SK-MEL-5 (cell line): ENCODE measurements around the gene PRKRA. TPM values are rescaled to one million over a fixed set of nuclear protein-coding genes. Genes with fewer than 3 reads are reported as not detected.

ENCODE experiments used
- DNase-seq: peaks from one replicate; pipeline ENCODE4 v3.0.0-alpha.2; 2016; ENCODE audit warnings: low read depth, low spot score
- in situ Hi-C: cut with HindIII; loops from 2 replicates; pipeline ENCODE4 v1.10.0; 2016; ENCODE audit warnings: low sequenced_read_pairs, high pct_unique_total_duplicates, low pct_unique_long_range_greater_than_20kb
- polyA plus RNA-seq, 2 experiments: library from polyadenylated mRNA; depleted of rRNA; stranded (reverse); fragments of >200 nt; gene quantifications; 2 replicates each; pipeline ENCODE4 v1.2.3, GENCODE V29; 2015
- total RNA-seq: library from RNA; depleted of rRNA; stranded (reverse); fragments of >200 nt; shearing (Covaris generic); gene quantifications from 2 replicates; pipeline ENCODE4 v1.2.3, GENCODE V29; 2014; rRNA removed

The PRKRA gene
- 32.3 and 39.4 TPM in 2 replicates for total RNA-seq
- 27.1 and 31.9 TPM in 2 replicates for polyA plus RNA-seq (2015; cell fraction: cytosol; rRNA removed)
- polyA plus RNA-seq (2015; cell fraction: nucleus; rRNA removed), result 65.8 and 71.6 TPM in 2 replicates

DNA sequence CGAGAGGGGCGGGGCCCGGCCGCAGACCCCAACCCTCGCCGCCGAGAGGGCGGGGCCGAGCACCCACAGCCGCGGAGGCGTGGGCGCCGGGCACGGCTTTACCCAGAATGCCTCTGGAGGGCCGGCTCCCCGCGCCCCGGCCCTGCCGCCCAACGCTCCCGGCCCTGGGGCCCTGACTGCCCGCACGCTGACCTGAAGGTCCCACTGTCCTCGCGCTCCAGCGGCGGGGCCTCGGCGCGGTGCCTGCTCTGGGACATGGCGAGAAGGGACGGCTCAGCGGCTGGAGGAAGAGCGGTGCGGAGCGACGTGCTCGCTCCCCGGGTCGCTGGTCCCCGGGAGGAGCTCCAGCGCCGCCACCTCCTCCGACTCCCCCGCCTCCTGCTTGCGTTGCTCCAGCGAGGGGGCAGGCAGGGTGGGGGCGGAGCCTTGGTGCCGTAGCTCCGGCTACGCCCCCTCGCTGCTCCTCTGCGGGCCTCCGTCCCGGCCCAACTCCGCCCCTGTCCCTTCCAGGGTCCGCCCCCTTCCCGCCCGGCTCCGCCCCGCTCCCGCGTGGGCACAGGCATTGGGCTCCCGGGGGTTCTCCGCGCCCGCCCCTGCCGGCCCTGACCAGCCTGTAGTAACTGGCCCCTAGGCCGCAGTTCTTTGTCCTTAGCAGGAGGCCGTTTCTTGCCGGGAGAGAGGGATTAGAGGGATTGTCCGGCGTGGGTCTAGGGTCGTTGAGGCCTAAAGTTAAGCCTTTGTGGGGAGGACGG lies at the start of gene PRKRA, which contains the start of gene PJVK:
Gene PRKRA (minus strand): TSS at position 402 of the 752 bp plus-strand sequence. CDS start 145 bp downstream, at position 257.
Gene PJVK (plus strand): TSS at position 605 of the 752 bp plus-strand sequence. CDS start 2,032 bp downstream, outside the sequence.
- in situ Hi-C loops, result no loop called here
- DNase-seq, result peak; percentile 93

DNA sequence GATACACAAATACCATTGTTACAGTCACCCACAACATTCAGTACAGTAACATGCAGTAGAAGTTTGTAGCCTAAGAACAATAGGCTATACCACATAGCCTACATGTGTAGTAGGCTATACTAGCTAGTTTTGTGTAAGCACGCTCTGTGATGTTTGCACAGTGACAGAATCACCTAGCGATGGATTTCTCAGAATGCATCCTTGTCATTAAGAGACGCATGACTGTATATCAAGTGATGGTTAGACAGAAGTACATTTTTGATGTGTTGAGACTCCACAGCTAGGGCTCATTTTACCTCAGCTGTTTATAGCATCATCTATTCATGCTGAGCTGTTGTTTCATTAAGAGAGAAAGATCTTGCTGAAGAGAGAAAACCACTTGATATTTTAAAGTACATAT lies 48.7 kb upstream of the PRKRA start:
- in situ Hi-C loops, result no loop called here
- DNase-seq, result no peak

DNA sequence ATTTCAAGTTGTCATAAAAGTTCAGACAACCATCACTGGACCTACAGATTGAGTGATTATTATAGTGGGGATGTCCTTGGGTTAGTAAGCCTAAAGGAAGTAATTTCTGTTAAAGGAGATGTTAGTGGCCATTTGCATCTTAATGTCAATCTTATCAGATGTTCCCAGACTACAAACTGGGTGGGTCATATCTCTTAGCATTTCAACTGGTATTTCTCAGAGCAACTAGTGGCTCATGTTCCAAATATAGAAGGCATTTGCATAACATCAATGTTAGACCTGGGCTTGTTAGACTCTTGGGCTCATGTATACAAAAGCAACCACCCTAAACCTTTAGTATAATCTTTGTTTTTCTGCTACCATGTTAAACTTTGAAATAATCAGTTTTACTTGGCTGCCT lies 47.2 kb upstream of the PRKRA start:
- in situ Hi-C loops, result no loop called here
- no peak for DNase-seq

DNA sequence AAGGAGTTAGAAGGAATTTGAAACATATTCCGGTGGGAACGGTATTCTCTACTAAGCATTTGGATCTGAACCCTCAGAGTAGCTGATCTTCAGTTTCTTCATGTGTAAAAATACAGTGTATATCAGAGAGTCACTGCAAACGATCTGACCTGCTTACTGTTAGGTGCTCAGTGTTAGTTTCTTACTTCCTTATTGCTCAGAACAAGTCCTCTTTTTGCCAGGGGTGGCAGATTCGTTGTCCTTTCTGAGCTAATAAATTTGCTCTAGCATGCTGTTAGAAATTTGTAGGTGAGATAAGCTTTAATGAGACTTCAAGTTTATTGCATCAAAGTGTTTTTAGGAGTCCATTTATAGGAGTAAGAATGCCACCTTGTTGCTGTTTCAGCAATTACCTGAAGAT lies 45.1 kb upstream of the PRKRA start:
- no peak for DNase-seq
- in situ Hi-C loops, result no loop called here

DNA sequence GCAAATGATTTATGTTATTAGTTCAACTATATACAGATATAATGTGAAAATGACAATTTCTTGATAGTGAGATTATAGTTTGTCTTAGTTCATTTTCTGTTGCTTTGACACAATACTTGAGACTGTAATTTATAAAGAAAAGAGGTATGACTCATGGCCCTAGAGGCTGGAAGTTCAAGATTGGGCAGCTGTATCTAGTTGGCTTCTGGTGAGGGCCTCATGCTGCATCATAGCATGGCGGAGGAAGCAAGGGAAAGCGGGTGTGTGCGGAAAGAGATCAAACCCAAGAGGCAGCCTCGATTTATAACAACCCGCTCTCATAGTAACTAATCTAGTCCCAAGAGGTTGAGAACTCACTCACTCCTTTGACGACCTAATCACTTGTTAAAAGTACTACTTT lies 40.6 kb upstream of the PRKRA start:
- in situ Hi-C loops, result no loop called here
- no peak for DNase-seq

DNA sequence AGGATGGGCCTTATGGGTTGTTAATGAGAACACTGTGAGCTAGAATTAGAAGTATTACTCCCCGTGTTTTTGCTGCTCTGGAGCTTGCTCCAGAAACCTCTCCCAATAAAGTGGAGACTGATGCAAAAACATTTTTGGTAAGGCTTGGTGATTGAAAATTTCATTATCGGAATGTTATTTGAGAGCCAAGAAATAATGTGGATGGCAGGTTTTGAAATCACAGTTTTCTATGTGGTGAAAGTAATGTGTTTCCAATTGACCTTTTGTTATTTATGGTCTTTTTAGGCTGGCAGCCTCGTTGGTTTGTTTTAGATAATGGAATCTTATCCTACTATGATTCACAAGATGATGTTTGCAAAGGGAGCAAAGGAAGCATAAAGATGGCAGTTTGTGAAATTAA lies 34.4 kb upstream of the PRKRA start:
- in situ Hi-C loops, result no loop called here
- no peak for DNase-seq

DNA sequence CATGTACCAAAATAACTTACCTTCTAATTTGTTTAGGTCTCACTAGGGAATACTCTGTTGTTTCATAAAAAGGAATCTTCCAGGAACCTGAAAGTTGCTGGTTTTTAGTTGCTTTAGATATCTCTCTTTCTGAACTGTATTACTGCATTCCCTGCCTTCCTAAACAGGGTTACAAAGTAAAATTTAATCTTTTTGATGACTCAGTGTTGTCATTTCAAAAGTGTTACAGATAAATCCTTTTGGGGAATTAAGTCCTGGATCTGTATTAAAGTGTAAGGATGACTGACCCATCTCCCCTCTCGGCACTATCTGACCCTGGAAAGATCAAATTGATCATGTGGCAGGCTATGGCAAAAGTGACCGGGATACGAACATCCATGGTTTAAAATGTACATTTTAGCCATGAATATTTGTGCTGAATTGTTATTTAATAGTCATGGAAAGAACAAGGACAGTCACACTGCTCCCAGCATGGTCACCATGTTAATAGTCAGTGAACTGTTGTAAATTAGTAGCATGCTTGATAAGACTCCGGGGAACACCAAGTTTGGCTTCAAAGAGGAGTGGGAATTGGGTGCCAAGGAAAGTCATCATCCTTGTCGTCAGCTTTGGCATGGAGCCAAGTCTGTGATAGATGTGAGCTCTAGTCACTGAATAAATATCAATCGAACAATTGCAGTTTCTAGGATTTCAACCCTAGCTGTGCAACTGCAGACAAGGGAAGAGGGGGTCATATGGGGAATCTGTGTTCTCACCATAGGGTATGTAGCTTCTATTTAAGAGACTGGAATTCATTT lies 33.5 kb upstream of the PRKRA start:
- peak; percentile 10 for DNase-seq
- in situ Hi-C loops, result no loop called here

DNA sequence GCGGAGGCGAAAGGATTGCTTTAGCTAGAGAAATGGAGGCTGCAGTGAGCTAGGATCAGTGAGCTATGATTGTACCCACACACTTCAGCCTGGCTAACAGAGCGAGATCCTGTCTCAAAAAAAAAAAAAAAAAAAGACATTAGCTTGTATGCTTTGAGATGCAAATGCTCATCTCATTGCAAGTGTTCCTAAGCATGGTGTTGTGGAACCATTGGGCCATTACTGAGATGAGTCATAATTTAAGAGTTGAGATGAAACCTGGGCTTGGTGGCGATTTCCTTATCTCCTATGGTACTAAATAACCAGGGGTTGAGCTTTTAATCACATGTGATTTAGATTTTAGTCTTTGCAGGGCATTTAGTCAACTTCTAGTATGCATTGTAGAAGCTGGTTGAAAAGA lies 31.5 kb upstream of the PRKRA start:
- DNase-seq, result no peak
- in situ Hi-C loops, result no loop called here

DNA sequence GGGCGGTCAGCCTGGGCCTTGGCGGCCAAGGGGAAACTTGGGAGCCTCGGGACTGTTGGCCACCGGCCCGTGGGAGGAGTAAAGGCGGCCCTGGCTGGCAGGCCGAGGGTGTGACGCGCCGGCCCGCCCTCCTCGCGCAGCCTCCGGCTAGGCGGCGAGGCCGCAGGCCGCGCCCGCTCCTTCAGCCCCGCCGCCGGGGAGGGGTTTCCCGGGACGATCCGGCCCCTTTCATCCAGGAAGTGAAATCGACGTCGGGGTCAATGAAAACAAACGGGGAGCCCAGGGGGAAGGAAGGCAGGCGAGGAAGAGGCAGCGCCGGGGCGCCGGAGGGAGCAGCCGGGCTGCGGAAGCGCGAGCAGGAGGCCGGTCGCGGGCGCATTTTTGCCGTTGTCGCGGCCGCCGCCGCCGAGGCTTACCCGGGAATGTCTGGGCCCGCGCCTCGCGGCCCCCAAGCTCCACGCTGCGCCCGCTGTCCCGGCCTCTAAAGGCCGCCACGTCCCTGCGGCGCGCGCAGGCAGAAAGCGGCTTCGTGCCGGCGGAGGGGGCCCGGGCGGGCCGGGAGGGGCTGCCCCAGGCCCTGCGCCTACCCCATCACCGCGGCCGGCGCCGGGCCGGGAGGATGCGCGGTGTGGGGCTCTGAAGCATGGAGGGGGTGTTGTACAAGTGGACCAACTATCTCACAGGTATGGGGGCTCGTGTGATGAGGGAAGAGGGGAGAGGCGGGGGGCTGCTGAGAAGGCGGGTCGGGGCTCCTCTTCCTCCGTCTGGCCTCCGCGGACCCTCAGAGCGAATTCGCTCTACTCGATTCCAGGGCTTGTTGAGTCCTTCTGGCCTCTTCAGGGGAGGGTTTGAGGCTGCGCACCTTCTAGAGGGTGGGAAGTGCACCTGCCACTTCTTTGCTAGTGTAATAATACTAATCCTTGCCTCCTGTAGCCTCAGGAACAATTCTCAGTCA lies 29.5 kb upstream of the PRKRA start, which contains the start of gene PLEKHA3:
Gene PLEKHA3 (plus strand): TSS at position 231 of the 955 bp plus-strand sequence. CDS start 413 bp downstream, at position 644.
- DNase-seq, result peak; percentile 96
- in situ Hi-C loops, result no loop called here

DNA sequence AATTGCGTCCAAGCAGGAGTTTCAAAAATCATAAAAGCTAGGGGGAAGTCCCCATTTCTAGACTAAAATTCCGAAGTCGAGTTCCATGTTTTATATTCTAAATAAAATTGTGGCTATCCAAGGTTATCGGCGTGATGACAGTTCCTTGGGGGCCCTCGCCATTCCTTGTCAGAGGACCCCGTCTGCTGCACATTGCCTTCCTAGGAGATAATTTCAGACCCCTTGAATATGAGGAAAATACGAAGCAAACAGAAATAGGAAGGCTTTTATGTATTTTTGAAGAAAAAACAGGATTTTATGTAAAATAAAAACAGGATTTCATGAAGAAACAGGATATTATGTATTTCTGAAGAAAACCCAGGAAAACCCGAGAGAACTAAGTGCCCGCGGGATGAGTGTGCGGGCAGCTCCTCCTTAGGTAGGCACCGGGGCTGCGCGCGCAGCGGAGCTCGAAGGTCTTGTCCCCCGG lies 28.8 kb upstream of the PRKRA start:
- DNase-seq, result no peak
- in situ Hi-C loops, result no loop called here

DNA sequence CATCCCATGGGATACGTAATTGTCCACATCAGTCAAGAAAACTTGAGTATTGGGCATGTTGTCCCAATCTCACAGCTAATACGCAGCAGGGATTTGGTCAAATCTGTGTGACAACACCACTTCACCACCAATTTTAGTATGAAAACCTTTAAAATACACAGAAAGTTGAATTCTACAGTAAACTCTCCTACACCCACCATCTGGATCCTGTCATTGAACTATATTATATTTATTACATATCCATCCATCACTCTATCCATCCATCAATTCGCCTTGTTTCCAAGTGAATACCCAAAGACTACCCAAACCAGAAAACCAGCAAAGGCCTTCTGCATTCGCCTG lies 28.3 kb upstream of the PRKRA start:
- in situ Hi-C loops, result no loop called here
- no peak for DNase-seq

DNA sequence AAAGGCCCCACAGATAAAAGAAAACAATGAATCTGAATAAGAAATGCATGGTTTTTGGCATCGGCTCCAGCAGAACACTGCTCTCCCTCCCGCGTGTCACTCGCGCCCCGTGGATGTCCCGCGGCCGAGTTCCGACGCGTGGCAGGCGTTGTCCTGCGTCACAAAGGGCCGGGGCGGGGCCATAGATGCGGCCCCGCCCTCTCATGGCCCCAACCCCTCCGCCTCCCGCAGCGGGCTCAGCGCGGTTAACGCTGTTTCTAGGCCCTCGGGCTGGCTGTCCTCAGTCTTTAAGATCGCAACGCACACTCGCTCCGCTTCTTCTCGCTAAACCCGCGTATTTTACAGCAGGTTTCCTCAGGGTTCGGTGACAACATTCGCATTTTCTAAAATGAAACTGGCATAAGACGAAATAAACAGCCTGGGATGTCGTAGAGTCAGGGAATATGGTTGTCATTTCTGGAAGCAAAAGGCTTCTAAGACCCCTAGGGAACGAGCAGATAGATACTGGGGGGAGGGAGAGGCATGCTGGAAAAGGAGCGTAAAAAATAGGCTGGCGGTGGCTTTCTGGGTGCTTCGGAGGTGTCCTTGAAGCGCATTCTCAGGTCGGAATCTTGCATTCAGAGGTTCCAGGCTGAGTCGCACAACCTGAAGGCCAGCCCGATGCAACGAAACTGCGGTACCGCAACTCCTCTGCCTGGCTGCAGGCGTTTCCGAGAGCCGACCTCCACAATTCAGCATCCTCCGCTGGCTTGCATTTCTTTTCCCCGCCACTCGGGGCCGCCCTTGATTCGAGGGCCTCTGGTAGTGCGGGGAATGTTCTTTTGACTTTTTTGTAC lies 27.7 kb upstream of the PRKRA start, which contains the start of gene FKBP7:
Gene FKBP7 (minus strand): TSS at position 162 of the 836 bp plus-strand sequence. CDS start 101 bp downstream, at position 61.
- peak; percentile 87 for DNase-seq
- in situ Hi-C loops, result no loop called here

DNA sequence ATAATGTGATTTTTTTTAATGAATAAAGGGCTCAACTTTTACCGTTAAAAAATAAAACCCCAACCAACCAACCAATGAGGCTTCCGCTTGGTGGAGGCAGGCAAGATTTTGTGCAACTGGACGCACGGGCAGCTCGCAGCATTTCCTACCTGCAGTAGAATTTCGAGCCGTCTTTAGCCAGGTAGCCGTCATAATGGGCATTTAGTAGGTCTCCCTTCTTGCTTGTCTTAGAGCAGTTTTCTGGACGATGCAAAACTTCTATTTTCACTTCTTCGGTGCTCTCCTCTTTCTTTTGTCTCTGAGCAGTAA lies 27.1 kb upstream of the PRKRA start:
- in situ Hi-C loops, result no loop called here
- no peak for DNase-seq

DNA sequence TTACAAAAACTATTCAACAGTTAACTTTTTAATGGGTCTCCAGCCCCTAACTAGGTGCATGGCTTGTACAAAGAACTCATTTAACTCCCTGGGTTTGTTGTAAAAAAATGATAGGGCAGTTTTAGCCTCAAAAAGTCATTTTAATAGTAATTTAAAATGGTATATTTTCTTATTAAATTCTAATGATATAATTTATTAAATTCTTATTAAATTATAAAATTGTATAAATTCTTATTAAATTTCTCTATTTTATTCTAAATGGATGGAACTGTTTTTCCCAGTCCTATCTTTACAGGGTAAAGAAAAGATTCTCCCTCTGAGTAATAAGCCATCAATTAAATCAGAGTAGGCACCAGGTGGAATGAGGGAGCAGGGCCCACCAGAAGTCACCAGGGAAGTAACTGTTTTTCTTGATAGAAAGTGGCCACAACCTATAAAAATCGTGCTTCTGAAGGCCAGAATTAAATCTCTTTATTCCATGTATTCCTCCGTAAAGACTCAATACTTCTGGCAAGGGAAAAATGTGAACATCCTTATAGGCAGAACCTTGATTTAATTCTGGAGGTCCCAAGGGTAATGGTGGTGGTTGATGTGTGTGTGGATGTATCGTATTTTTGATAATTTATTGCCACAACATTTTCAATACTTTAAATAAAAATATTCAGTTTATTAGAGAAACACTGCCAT lies 26.6 kb upstream of the PRKRA start:
- in situ Hi-C loops, result no loop called here
- DNase-seq, result peak; percentile 21

DNA sequence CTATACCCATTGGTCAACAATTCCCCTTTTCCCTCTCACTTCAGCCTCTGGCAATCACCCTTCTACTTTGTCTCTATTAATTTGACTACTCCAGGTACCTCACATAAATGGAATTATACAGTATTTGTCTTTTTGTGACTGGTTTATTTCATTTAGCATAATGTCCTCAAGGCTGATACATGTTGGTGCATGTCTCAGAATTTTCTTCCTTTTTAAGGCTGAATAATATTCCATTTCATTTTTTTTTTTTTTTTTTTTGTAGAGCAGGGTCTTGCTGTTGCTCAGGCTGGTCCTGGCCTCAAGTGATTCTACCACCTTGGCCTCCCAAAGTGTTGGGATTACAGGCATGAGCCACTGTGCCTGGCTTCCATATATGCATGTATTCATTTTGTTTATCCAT lies 25.5 kb upstream of the PRKRA start:
- in situ Hi-C loops, result no loop called here
- no peak for DNase-seq

DNA sequence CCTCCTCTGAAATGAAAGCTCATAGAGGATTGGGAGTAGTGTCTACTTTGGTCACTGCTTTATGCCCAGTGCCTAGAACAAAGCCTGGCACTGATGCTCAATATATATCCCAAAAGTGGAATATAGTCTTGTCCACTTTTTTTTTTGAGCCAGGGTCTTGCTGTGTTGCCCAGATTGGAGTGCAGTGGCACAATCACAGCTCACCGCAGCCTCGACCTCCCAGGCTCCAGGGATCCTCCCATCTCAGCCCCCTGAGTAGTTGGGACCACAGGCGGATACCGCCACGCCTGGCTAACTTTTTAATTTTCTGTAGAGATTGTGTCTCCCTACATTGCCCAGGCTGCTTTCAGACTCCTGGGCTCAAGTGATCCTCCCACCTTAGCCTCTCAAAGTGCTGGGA lies 23.6 kb upstream of the PRKRA start:
- in situ Hi-C loops, result no loop called here
- no peak for DNase-seq
